HEK293 (cell line): ENCODE results near the gene SLC26A8.

ENCODE experiments used
- BCL11A ChIP-seq: fragments of 450-650 bp; formaldehyde crosslinking; IDR thresholded peaks from 2 replicates; pipeline ENCODE4 v1.5.1; 2016; ENCODE audit warnings: low read depth, missing biosample characterization, missing genetic modification characterization
- GFI1B ChIP-seq: fragments of 450-650 bp; formaldehyde crosslinking; IDR thresholded peaks from 2 replicates; pipeline ENCODE4 v1.5.1; 2016; ENCODE audit warnings: missing biosample characterization, missing genetic modification characterization
- GLI4 ChIP-seq: fragments of 450-650 bp; formaldehyde crosslinking; IDR thresholded peaks from 2 replicates; pipeline ENCODE4 v1.5.1; 2016; ENCODE audit warnings: missing biosample characterization, missing genetic modification characterization
- GLIS1 ChIP-seq: fragments of 450-650 bp; formaldehyde crosslinking; IDR thresholded peaks from 2 replicates; pipeline ENCODE4 v1.5.1; 2016; ENCODE audit warnings: missing biosample characterization, missing genetic modification characterization
- GLIS2 ChIP-seq: fragments of 450-650 bp; formaldehyde crosslinking; IDR thresholded peaks from 2 replicates; pipeline ENCODE4 v1.5.1; 2016; ENCODE audit warnings: missing biosample characterization, missing genetic modification characterization
- KLF7 ChIP-seq: fragments of 450-650 bp; formaldehyde crosslinking; IDR thresholded peaks from 2 replicates; pipeline ENCODE4 v1.5.1; 2016; ENCODE audit warnings: missing biosample characterization, missing genetic modification characterization, borderline replicate concordance
- MYNN ChIP-seq: fragments of 450-650 bp; formaldehyde crosslinking; IDR thresholded peaks from 2 replicates; pipeline ENCODE4 v1.5.1; 2016; ENCODE audit warnings: missing biosample characterization, missing genetic modification characterization, borderline replicate concordance
- OVOL3 ChIP-seq: fragments of 450-650 bp; formaldehyde crosslinking; IDR thresholded peaks from 2 replicates; pipeline ENCODE4 v1.5.1; 2016; ENCODE audit warnings: missing biosample characterization, missing genetic modification characterization
- PBX3 ChIP-seq: sonication (generic); formaldehyde crosslinking; IDR thresholded peaks from 2 replicates; pipeline ENCODE4 v1.8.1; 2022; ENCODE audit warnings: mild to moderate bottlenecking, moderate library complexity, missing genetic modification reagents
- REST ChIP-seq: fragments of 450-650 bp; formaldehyde crosslinking; IDR thresholded peaks from 2 replicates; pipeline ENCODE4 v1.5.1; 2016; ENCODE audit warnings: missing biosample characterization, missing genetic modification characterization
- SALL2 ChIP-seq: fragments of 450-650 bp; formaldehyde crosslinking; IDR thresholded peaks from 2 replicates; pipeline ENCODE4 v1.5.0; 2017; ENCODE audit warnings: missing biosample characterization, mild to moderate bottlenecking, missing genetic modification characterization, borderline replicate concordance
- YY1 ChIP-seq: fragments of 450-650 bp; formaldehyde crosslinking; IDR thresholded peaks from 2 replicates; pipeline ENCODE4 v1.5.1; 2018; ENCODE audit warnings: missing biosample characterization, missing genetic modification characterization
- ZBTB10 ChIP-seq: fragments of 450-650 bp; formaldehyde crosslinking; IDR thresholded peaks from 2 replicates; pipeline ENCODE4 v1.5.1; 2016; ENCODE audit warnings: missing biosample characterization, missing genetic modification characterization
- ZNF148 ChIP-seq: fragments of 450-650 bp; formaldehyde crosslinking; IDR thresholded peaks from 2 replicates; pipeline ENCODE4 v1.5.0; 2017; ENCODE audit warnings: missing biosample characterization, missing genetic modification characterization, borderline replicate concordance
- ZNF19 ChIP-seq: fragments of 450-650 bp; formaldehyde crosslinking; IDR thresholded peaks from 2 replicates; pipeline ENCODE4; 2016; ENCODE audit warnings: missing biosample characterization, missing genetic modification characterization, low read depth
- ZNF2 ChIP-seq: fragments of 450-650 bp; formaldehyde crosslinking; IDR thresholded peaks from 2 replicates; pipeline ENCODE4 v1.5.1; 2016; ENCODE audit warnings: missing biosample characterization, missing genetic modification characterization
- ZNF202 ChIP-seq: fragments of 450-650 bp; formaldehyde crosslinking; IDR thresholded peaks from 2 replicates; pipeline ENCODE4 v1.5.1; 2016; ENCODE audit warnings: missing biosample characterization, missing genetic modification characterization, borderline replicate concordance
- ZNF394 ChIP-seq: fragments of 450-650 bp; formaldehyde crosslinking; IDR thresholded peaks from 2 replicates; pipeline ENCODE4 v1.5.1; 2016; ENCODE audit warnings: missing biosample characterization, missing genetic modification characterization, mild to moderate bottlenecking, moderate library complexity, borderline replicate concordance
- ZNF488 ChIP-seq: fragments of 450-650 bp; formaldehyde crosslinking; IDR thresholded peaks from 2 replicates; pipeline ENCODE4 v1.5.1; 2016; ENCODE audit warnings: missing biosample characterization, missing genetic modification characterization
- ZNF501 ChIP-seq: fragments of 450-650 bp; formaldehyde crosslinking; IDR thresholded peaks from 2 replicates; pipeline ENCODE4 v1.5.1; 2016; ENCODE audit warnings: missing biosample characterization, missing genetic modification characterization
- ZNF580 ChIP-seq: fragments of 450-650 bp; formaldehyde crosslinking; IDR thresholded peaks from 2 replicates; pipeline ENCODE4 v1.5.1; 2016; ENCODE audit warnings: missing biosample characterization, missing genetic modification characterization
- ZNF654 ChIP-seq: fragments of 450-650 bp; formaldehyde crosslinking; IDR thresholded peaks from 2 replicates; pipeline ENCODE4 v1.5.1; 2016; ENCODE audit warnings: low read depth, missing biosample characterization, missing genetic modification characterization
- ZSCAN23 ChIP-seq: fragments of 450-650 bp; formaldehyde crosslinking; IDR thresholded peaks from 2 replicates; pipeline ENCODE4 v1.5.1; 2016; ENCODE audit warnings: missing biosample characterization, missing genetic modification characterization
- ZSCAN4 ChIP-seq: fragments of 450-650 bp; formaldehyde crosslinking; IDR thresholded peaks from 2 replicates; pipeline ENCODE4 v1.5.1; 2017; ENCODE audit warnings: missing biosample characterization, missing genetic modification characterization
- ZSCAN5A ChIP-seq: fragments of 450-650 bp; formaldehyde crosslinking; IDR thresholded peaks from 2 replicates; pipeline ENCODE4 v1.5.1; 2016; ENCODE audit warnings: missing biosample characterization, missing genetic modification characterization

The SLC26A8 gene

GRCh38 chr6:36027501-36028087 lies 3.2 kb upstream of the SLC26A8 start, which contains the start of gene MAPK14 (continued):
- TF ChIP-seq YY1 (peak; percentile 41; the same call in 1 of the 2 replicates), ZSCAN5A (tag by site-specific recombination) (0 out of 2 replicates have a peak, but pooled peaks have one; percentile 53), ZNF580 (no peak), ZNF488 (no peak), REST (tag by site-specific recombination) (no peak), MYNN (tag by site-specific recombination) (no peak), ZBTB10 (tag by site-specific recombination) (no peak), ZNF501 (tag by site-specific recombination) (no peak; the same call in 1 of the 2 replicates), GLIS1 (tag by site-specific recombination) (peak; percentile 41; the same call in 1 of the 2 replicates), PBX3 (CRISPR knock-in tag) (no peak; the same call in 1 of the 2 replicates), ZNF654 (tag by site-specific recombination) (peak; percentile 91), GLIS2 (no peak), KLF7 (tag by site-specific recombination) (0 out of 2 replicates have a peak, but pooled peaks have one; percentile 48), ZNF202 (tag by site-specific recombination) (no peak), GLI4 (tag by site-specific recombination) (no peak), ZSCAN23 (no peak), GFI1B (tag by site-specific recombination) (no peak), ZNF148 (tag by site-specific recombination) (no peak), OVOL3 (tag by site-specific recombination) (no peak), ZSCAN4 (tag by site-specific recombination) (no peak), ZNF394 (tag by site-specific recombination) (peak; percentile 100), SALL2 (tag by site-specific recombination) (no peak), ZNF2 (tag by site-specific recombination) (peak; percentile 74; the same call in 1 of the 2 replicates), BCL11A (tag by site-specific recombination) (no peak), ZNF19 (no peak)
